Peyer's patch (tissue), 4 donors: ENCODE results near the gene GFI1B.

Experiments
- POLR2A ChIP-seq, 2 donors: fragments of 450-650 bp; IDR thresholded peaks; one replicate each; pipeline ENCODE4 v1.5.1; 2017; ENCODE audit warnings: antibody characterized with exemption in 2 of 2, mild to moderate bottlenecking in 2 of 2, moderate library complexity in 2 of 2
- TF ChIP-seq, protein P1 (sequence below), 6 experiments: fragments of 450-650 bp in 4 of 6; fragments of 200-600 bp in 2 of 6; sonication (generic) in 1 of 6; IDR thresholded peaks; one replicate each; pipeline ENCODE4 v1.5.1; 2017 to 2019; ENCODE audit warnings: antibody characterized with exemption in 6 of 6, mild to moderate bottlenecking in 3 of 6, moderate library complexity in 1 of 6

GRCh38 chr9:132961002-132961401 is 17.5 kb upstream of the GFI1B start:
- TF ChIP-seq, protein P1, sequence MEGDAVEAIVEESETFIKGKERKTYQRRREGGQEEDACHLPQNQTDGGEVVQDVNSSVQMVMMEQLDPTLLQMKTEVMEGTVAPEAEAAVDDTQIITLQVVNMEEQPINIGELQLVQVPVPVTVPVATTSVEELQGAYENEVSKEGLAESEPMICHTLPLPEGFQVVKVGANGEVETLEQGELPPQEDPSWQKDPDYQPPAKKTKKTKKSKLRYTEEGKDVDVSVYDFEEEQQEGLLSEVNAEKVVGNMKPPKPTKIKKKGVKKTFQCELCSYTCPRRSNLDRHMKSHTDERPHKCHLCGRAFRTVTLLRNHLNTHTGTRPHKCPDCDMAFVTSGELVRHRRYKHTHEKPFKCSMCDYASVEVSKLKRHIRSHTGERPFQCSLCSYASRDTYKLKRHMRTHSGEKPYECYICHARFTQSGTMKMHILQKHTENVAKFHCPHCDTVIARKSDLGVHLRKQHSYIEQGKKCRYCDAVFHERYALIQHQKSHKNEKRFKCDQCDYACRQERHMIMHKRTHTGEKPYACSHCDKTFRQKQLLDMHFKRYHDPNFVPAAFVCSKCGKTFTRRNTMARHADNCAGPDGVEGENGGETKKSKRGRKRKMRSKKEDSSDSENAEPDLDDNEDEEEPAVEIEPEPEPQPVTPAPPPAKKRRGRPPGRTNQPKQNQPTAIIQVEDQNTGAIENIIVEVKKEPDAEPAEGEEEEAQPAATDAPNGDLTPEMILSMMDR (IDR thresholded peaks at IDR 0.05) = no peak
- TF ChIP-seq POLR2A (IDR thresholded peaks at IDR 0.05) = no peak
